Adrenal gland (tissue), 12 donors: ENCODE results near the gene CD59. TPM values are rescaled to one million over a fixed set of nuclear protein-coding genes. Genes with fewer than 3 reads are reported as not detected.
A peak's percentile ranks its signal among the peaks of the same experiment; 100 is the strongest.

Source experiments
- DNase-seq, 7 donors: peaks; one replicate each; pipeline ENCODE4 v3.0.0-alpha.2; 2019 to 2020
- H3K27ac ChIP-seq, 5 donors: fragments of 200-600 bp; sonication (generic) in 4 of 5; 1 replicate in 3 of 5; 2 replicates in 2 of 5; pipeline versions ENCODE4 v1.5.1 to v1.8.0; 2016 to 2020; ENCODE audit warnings: mild to moderate bottlenecking in 1 of 5
- H3K27me3 ChIP-seq: fragments of 200-600 bp; 2 replicates; pipeline ENCODE4 v1.8.0; 2021
- H3K36me3 ChIP-seq, 2 donors: fragments of 200-600 bp; replicated peaks in 1 of 2; 1 replicate in 1 of 2; 2 replicates in 1 of 2; pipeline versions ENCODE4 v1.5.1 to v1.8.0; 2018 to 2022
- H3K4me1 ChIP-seq, 2 donors: fragments of 200-600 bp; replicated peaks in 1 of 2; 1 replicate in 1 of 2; 2 replicates in 1 of 2; pipeline versions ENCODE4 v1.5.1 to v1.8.0; 2018 to 2021
- H3K4me3 ChIP-seq, 4 donors: fragments of 200-600 bp; sonication (generic) in 3 of 4; one replicate each; pipeline ENCODE4 v1.5.1; 2016 to 2018
- H3K9me3 ChIP-seq, 3 donors: fragments of 200-600 bp; sonication (generic) in 1 of 3; replicated peaks in 1 of 3; 1 replicate in 2 of 3; 2 replicates in 1 of 3; pipeline versions ENCODE4 v1.5.1 to v1.8.0; 2016 to 2021
- POLR2A ChIP-seq, 2 donors: fragments of 450-650 bp; IDR thresholded peaks; one replicate each; pipeline ENCODE4 v1.6.1; 2017; ENCODE audit warnings: antibody characterized with exemption in 2 of 2, mild to moderate bottlenecking in 2 of 2, moderate library complexity in 1 of 2
- WGBS, 4 donors: extraction: QIAGEN DNeasy Blood & Tissue Kit in 2 of 4; methylation state at CpG; one replicate each; pipeline versions ENCODE4 v1.1.5 to v1.1.7; 2013 to 2017; 5-methylcytosine and 5-hydroxymethylcytosine counted together
- intact Hi-C, 2 donors: fragments of 100-400 bp; cut with DNase I; formaldehyde crosslinking; loops; one replicate each; pipeline versions ENCODE4 v1.14.1 to v1.15.0; 2022 to 2023
- polyA plus RNA-seq, 3 donors: library from polyadenylated mRNA; stranded (reverse); fragments of 200-250 nt in 2 of 3; fragments of 350-450 nt in 1 of 3; fragmentation: Illumina TruSeq in 1 of 3; extraction: RNeasy Lipid Tissue Mini Kit (QIAGEN cat#74804) in 1 of 3; gene quantifications; one replicate each; pipeline ENCODE4 v1.2.3, GENCODE V29; 2013 to 2014
- total RNA-seq, 9 donors: library from RNA; depleted of rRNA in 4 of 9; stranded (reverse); fragments of >200 nt in 4 of 9; fragments of 120-200 nt in 1 of 9; fragmentation: NEBNext Ultra II Directional in 1 of 9; extraction: Animal tissue kit (Norgen Biotek cat#: 25700) in 1 of 9; gene quantifications; one replicate each; pipeline versions ENCODE4 v1.1.0 to v1.2.4, GENCODE V29; 2013 to 2023
- TF ChIP-seq, protein P1 (sequence below), 6 experiments: fragments of 450-650 bp in 4 of 6; fragments of 200-600 bp in 2 of 6; sonication (generic) in 1 of 6; IDR thresholded peaks; 1 replicate in 5 of 6; 2 replicates in 1 of 6; pipeline versions ENCODE4 v1.5.1 to v1.8.0; 2016 to 2021; ENCODE audit warnings: antibody characterized with exemption in 6 of 6, mild to moderate bottlenecking in 2 of 6, moderate library complexity in 1 of 6
- donor health status: healthy with polysubstance abuse.
- donor health status: Bipolar disorder and iron deficiency.
- donor health status: DM: yes; HTN: yes; CAD: no.
- donor health status: DM: no; HTN: no; CAD: no.
- donor health status: DM: no; HTN: no; CAD: no.
- donor health status: DM: yes; HTN: yes; CAD: no.

Gene CD59
- total and polyA plus RNA-seq, 12 donors = 59.5 to 562 (median 405) TPM

DNA sequence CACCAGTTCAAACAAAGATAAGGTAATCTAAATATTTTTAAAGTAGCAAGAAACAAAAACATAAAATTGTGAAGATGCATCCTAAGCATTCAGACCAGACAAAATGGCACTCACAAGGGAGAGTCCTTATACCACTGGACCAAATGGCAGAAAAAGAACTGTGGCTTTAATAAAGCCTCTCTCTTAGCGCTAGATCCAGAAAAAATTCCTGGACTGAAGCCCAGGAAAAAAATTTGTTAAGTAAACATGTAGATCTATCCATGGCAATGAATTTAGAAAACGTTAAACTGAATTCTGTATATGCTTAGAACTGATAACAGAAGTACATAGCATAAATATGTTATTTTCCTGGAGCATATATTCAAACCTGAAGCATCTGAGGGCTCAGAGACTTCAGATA, 11.8 kb upstream of the CD59 start:
- TF ChIP-seq POLR2A (IDR thresholded peaks at IDR 0.05) = no peak
- TF ChIP-seq, protein P1, sequence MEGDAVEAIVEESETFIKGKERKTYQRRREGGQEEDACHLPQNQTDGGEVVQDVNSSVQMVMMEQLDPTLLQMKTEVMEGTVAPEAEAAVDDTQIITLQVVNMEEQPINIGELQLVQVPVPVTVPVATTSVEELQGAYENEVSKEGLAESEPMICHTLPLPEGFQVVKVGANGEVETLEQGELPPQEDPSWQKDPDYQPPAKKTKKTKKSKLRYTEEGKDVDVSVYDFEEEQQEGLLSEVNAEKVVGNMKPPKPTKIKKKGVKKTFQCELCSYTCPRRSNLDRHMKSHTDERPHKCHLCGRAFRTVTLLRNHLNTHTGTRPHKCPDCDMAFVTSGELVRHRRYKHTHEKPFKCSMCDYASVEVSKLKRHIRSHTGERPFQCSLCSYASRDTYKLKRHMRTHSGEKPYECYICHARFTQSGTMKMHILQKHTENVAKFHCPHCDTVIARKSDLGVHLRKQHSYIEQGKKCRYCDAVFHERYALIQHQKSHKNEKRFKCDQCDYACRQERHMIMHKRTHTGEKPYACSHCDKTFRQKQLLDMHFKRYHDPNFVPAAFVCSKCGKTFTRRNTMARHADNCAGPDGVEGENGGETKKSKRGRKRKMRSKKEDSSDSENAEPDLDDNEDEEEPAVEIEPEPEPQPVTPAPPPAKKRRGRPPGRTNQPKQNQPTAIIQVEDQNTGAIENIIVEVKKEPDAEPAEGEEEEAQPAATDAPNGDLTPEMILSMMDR (IDR thresholded peaks at IDR 0.05) = no peak
- WGBS, 4 donors = 27 to 43% (median 36%) methylated on average over 2 of the region's 2 CpGs
- H3K9me3 ChIP-seq = no peaks in the 10 kb centered on the region
- intact Hi-C loops = loop anchor here in 1 of 2 donors (10.0 kb wide), 1 partner anchor 383 kb away; no protein-coding TSS in a partner anchor
- H3K36me3 ChIP-seq = peaks cover 0 to 48% of the 10 kb centered on the region in 2 donors
- H3K27me3 ChIP-seq = no peaks in the 10 kb centered on the region
- no peak overlapping the region for H3K27ac ChIP-seq
- no peak for DNase-seq
- no peak overlapping the region for H3K4me3 ChIP-seq
- no peaks in the 10 kb centered on the region for H3K4me1 ChIP-seq

GRCh38 chr11:33743291-33743690, 7.1 kb upstream of the CD59 start:
- Histone ChIP-seq H3K27me3 (no peaks in the 10 kb centered on the region), H3K36me3 (peaks cover 0 to 22% of the 10 kb centered on the region in 2 donors), H3K9me3 (no peaks in the 10 kb centered on the region), H3K27ac (no peak overlapping the region), H3K4me1 (no peaks in the 10 kb centered on the region), H3K4me3 (no peak overlapping the region)
- intact Hi-C loops = loop anchor here in 1 of 2 donors (10.0 kb wide), 1 partner anchor 378 kb away; no protein-coding TSS in a partner anchor
- WGBS, 4 donors = 86 to 94% (median 91%) methylated on average over 5 of the region's 5 CpGs
- DNase-seq = no peak
- TF ChIP-seq POLR2A (IDR thresholded peaks at IDR 0.05) = no peak
- TF ChIP-seq, protein P1 (IDR thresholded peaks at IDR 0.05) = no peak

- Histone ChIP-seq H3K36me3 (peaks cover 0 to 16% of the 10 kb centered on the region in 2 donors), H3K4me3 (no peak overlapping the region), H3K4me1 (no peaks in the 10 kb centered on the region), H3K27me3 (no peaks in the 10 kb centered on the region), H3K27ac (no peak overlapping the region), H3K9me3 (no peaks in the 10 kb centered on the region)
- 69 to 80% (median 74%) methylated on average over 3 of the region's 3 CpGs for WGBS, 4 donors
- DNase-seq = no peak
- TF ChIP-seq POLR2A (IDR thresholded peaks at IDR 0.05) = no peak
- TF ChIP-seq, protein P1 (IDR thresholded peaks at IDR 0.05) = peak; percentile 32 to 64 (median 56)
- intact Hi-C loops = loop anchor here in 1 of 2 donors (10.0 kb wide), 1 partner anchor 378 kb away; no protein-coding TSS in a partner anchor
Measured at GRCh38 chr11:33742249-33742851, 6.1 kb upstream of the CD59 start.

DNA sequence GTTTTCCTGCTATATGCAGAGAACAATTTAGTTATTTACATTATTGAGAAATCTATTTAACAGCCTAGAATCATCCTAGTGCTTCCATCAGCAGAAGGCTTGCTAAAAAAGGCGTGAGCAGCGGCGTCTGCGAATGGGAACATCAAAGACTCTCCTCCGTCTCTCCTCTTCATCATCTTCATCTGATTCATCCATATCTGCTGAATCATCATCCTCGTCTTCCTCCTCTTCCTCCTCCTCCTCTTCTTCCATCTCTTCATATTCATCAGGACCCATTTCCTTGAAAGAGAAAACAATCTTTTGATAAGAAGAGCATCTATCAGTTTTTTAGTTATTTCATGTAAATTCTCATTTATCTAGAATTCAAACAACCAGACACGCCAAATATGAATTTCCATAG, 5.6 kb upstream of the CD59 start:
- Histone ChIP-seq H3K27me3 (no peaks in the 10 kb centered on the region), H3K36me3 (peaks cover 0 to 11% of the 10 kb centered on the region in 2 donors), H3K9me3 (no peaks in the 10 kb centered on the region), H3K4me3 (no peak overlapping the region), H3K4me1 (peaks cover 2 to 5% of the 10 kb centered on the region in 2 donors), H3K27ac (no peak overlapping the region)
- no peak for DNase-seq
- TF ChIP-seq, protein P1 (IDR thresholded peaks at IDR 0.05) = no peak
- TF ChIP-seq POLR2A (IDR thresholded peaks at IDR 0.05) = no peak
- intact Hi-C loops = loop anchor here in 1 of 2 donors (10.0 kb wide), 1 partner anchor 377 kb away; no protein-coding TSS in a partner anchor
- 76 to 83% (median 80%) methylated on average over 7 of the region's 7 CpGs for WGBS, 4 donors
